Measurements from ENCODE around the gene DUSP8. TPM values are rescaled to one million over a fixed set of nuclear protein-coding genes. Genes with fewer than 3 reads are reported as not detected.
A peak's percentile ranks its signal among the peaks of the same experiment; 100 is the strongest.

The DUSP8 gene
- total and polyA plus RNA-seq, 9 of the 15 experiments (the other 6 are each of a cell fraction or from before 2014, with no cell fraction given): 0.14 to 2.0 (median 0.86) TPM; not detected in 2

- Histone ChIP-seq H3K4me3 (no peak overlapping the region), H3K27ac (ENCODE audit: extremely low read depth, low read depth, low read length) (no peak overlapping the region), H3K9ac (ENCODE audit: insufficient read depth in 1 of 2, low read depth in 2 of 2, low read length in 2 of 2) (peak overlapping the region in 1 of 2 experiments; percentile 26; a peak in 1 of 4 replicates), H4K20me1 (replicated peaks; ENCODE audit: control insufficient read depth, insufficient read depth, low read length) (peaks cover 48% of the 10 kb centered on the region), H3K27me3 (ENCODE audit: control insufficient read depth in 2 of 2, insufficient read depth in 2 of 2, low read length in 2 of 2) (no peaks in the 10 kb centered on the region), H3K79me2 (ENCODE audit: control insufficient read depth, insufficient read depth, low read length) (no peaks in the 10 kb centered on the region; the same call in 1 of the 3 replicates), H3K9me3 (replicated peaks; ENCODE audit: control insufficient read depth, insufficient read depth, low read depth, low read length) (no peaks in the 10 kb centered on the region), H3K36me3 (ENCODE audit: control insufficient read depth, insufficient read depth, low read length) (no peaks in the 10 kb centered on the region), H3K4me1 (replicated peaks in 1 of 2; ENCODE audit: control insufficient read depth in 2 of 2, insufficient read depth in 2 of 2, low read length in 2 of 2) (peaks cover 3 to 31% of the 10 kb centered on the region in 2 experiments; a peak in 4 of 5 replicates), H3K4me2 (ENCODE audit: insufficient read depth, low read length) (no peak overlapping the region), H2AFZ (ENCODE audit: low read depth, low read length) (no peak overlapping the region), H3K9me1 (ENCODE audit: control insufficient read depth, insufficient read depth, low read length) (peaks cover 6% of the 10 kb centered on the region)
- ATAC-seq: no peak
- ChIA-PET CTCF (ENCODE audit: low intra/inter-chr PET ratio) (no interaction called here), POLR2A (no interaction called here)
- in situ Hi-C loops (cut with MboI) (no loop called here), intact Hi-C loops (cut with micrococcal nuclease) (no loop called here)
- DNase-seq (ENCODE audit: extremely low read depth in 1 of 4, low spot score in 3 of 4): no peak
- WGBS (ENCODE audit: insufficient coverage, low coverage, missing lambda C conversion rate): 55% methylated on average over 21 of the region's 21 CpGs
- FAIRE-seq: no peak
- no TSS peak for BruUV-seq (replicated peaks)
- TF ChIP-seq ZEB2 (IDR thresholded peaks at IDR 0.05) (no peak), TAL1 (IDR thresholded peaks at IDR 0.05) (no peak), ZNF384 (IDR thresholded peaks at IDR 0.05; ENCODE audit: low read depth, low read length) (no peak), TEAD1 (CRISPR knock-in tag; IDR thresholded peaks at IDR 0.05) (no peak), ATF2 (CRISPR knock-in tag; IDR thresholded peaks at IDR 0.05) (no peak), NEUROD1 (IDR thresholded peaks at IDR 0.05; ENCODE audit: borderline replicate concordance, low read depth, low read length, partially characterized antibody) (no peak), PHTF2 (CRISPR knock-in tag; IDR thresholded peaks at IDR 0.05) (no peak), SMAD1 (IDR thresholded peaks at IDR 0.05; ENCODE audit: low read depth, low read length, partially characterized antibody) (no peak), ZFX (CRISPR knock-in tag; IDR thresholded peaks at IDR 0.05) (no peak), EHMT2 (IDR thresholded peaks at IDR 0.05) (no peak), ZNF24 (IDR thresholded peaks at IDR 0.05) (no peak), CTCFL (IDR thresholded peaks at IDR 0.05; ENCODE audit: borderline replicate concordance, insufficient read depth, low read depth, low read length, poor library complexity, severe bottlenecking) (no peak), BCLAF1 (IDR thresholded peaks at IDR 0.05; ENCODE audit: borderline replicate concordance in 1 of 2, control insufficient read depth in 1 of 2, low read depth in 2 of 2, low read length in 1 of 2) (no peak)
These were observed 64.5 kb downstream of the DUSP8 start for GRCh38 chr11:1507381-1508140.
